PFSK-1 (cell line): ENCODE results near the gene FAM174C.

Experiments used
- FOXP2 ChIP-seq: optimal IDR thresholded peaks from 2 replicates; pipeline ENCODE3; 2011; ENCODE audit warnings: borderline replicate concordance, control low read depth, inconsistent platforms; ENCODE audit not compliant: insufficient read depth; ENCODE audit errors: extremely low read length, extremely low read depth
- REST ChIP-seq, 2 experiments: IDR thresholded peaks; 2 replicates each; pipeline versions ENCODE4 v1.6.1 to v1.8.0; 2011 to 2012; ENCODE audit warnings: low read depth in 2 of 2, low read length in 2 of 2, control low read depth in 1 of 2, inconsistent platforms in 1 of 2, mild to moderate bottlenecking in 1 of 2, moderate library complexity in 1 of 2; ENCODE audit not compliant: insufficient read depth in 1 of 2
- SIN3A ChIP-seq: IDR thresholded peaks from 2 replicates; pipeline ENCODE4 v1.6.1; 2012; ENCODE audit warnings: mild to moderate bottlenecking, low read length, moderate library complexity, borderline replicate concordance; ENCODE audit not compliant: insufficient read depth
- TAF1 ChIP-seq: IDR thresholded peaks from 2 replicates; pipeline ENCODE4 v1.6.1; 2012; ENCODE audit warnings: low read length, control low read depth, borderline replicate concordance; ENCODE audit not compliant: insufficient read depth

GRCh38 chr19:1260749-1261537 is 14.4 kb upstream of the FAM174C start:
- TF ChIP-seq TAF1 (peak; percentile 80), SIN3A (peak; percentile 43; the same call in 1 of the 2 replicates), REST (IDR thresholded peaks at IDR 0.05; ENCODE audit: insufficient read depth in 1 of 2, low read depth in 2 of 2, low read length in 2 of 2) (0 out of 4 replicates have a peak, but pooled peaks of 1 of the 2 experiments have one; percentile 15), FOXP2 (no peak)
